K562 (cell line): Measurements from ENCODE around the gene ZMYM4. TPM values are rescaled to one million over a fixed set of nuclear protein-coding genes. Genes with fewer than 3 reads are reported as not detected.

Experiments used
- BRF1 ChIP-seq: IDR thresholded peaks from 3 replicates; pipeline ENCODE4 v1.6.1; 2011; ENCODE audit warnings: borderline replicate concordance, mild to moderate bottlenecking; ENCODE audit not compliant: insufficient read length; ENCODE audit errors: extremely low read depth
- CBX8 ChIP-seq: fragments of 200-600 bp; sonication (generic); IDR thresholded peaks from 2 replicates; pipeline ENCODE4 v1.6.1; 2012; ENCODE audit warnings: borderline replicate concordance, mixed run types, low read depth, mild to moderate bottlenecking, moderate library complexity, mixed read lengths, low read length, control low read depth, inconsistent platforms; ENCODE audit not compliant: poor library complexity, severe bottlenecking; ENCODE audit errors: extremely low read depth
- ETS2 ChIP-seq: IDR thresholded peaks from 2 replicates; pipeline ENCODE4 v1.6.1; 2016; ENCODE audit warnings: borderline replicate concordance, missing genetic modification characterization, mild to moderate bottlenecking, moderate library complexity, missing compliant biosample characterization; ENCODE audit not compliant: poor library complexity, severe bottlenecking
- ETV6 ChIP-seq, 3 experiments: fragments of 150-350 bp in 1 of 3; sonication (generic) in 1 of 3; formaldehyde crosslinking in 1 of 3; IDR thresholded peaks; 2 replicates each; pipeline versions ENCODE4 v1.6.1 to v1.8.0; 2014 to 2022; ENCODE audit warnings: borderline replicate concordance in 2 of 3, low read depth in 2 of 3, antibody characterized with exemption in 1 of 3, low read length in 1 of 3, mild to moderate bottlenecking in 1 of 3, missing genetic modification reagents in 1 of 3
- GATAD2A ChIP-seq: fragments of 450-650 bp; IDR thresholded peaks from 2 replicates; pipeline ENCODE4 v1.6.1; 2017
- IRF9 ChIP-seq: fragments of 450-650 bp; IDR thresholded peaks from 2 replicates; pipeline ENCODE4 v1.6.1; 2016; ENCODE audit warnings: missing biosample characterization, missing genetic modification characterization
- L3MBTL2 ChIP-seq: fragments of 450-650 bp; IDR thresholded peaks from 2 replicates; pipeline ENCODE4 v1.6.1; 2016; ENCODE audit warnings: mild to moderate bottlenecking, moderate library complexity
- LARP7 ChIP-seq: fragments of 450-650 bp; IDR thresholded peaks from 2 replicates; pipeline ENCODE4 v1.6.1; 2016
- LEF1 ChIP-seq: fragments of 450-650 bp; IDR thresholded peaks from 2 replicates; pipeline ENCODE4 v1.6.1; 2016; ENCODE audit warnings: mild to moderate bottlenecking
- MAFG ChIP-seq: fragments of 450-650 bp; conservative IDR thresholded peaks from 2 replicates; pipeline ENCODE4 v1.6.1; 2016; ENCODE audit warnings: missing genetic modification characterization, missing compliant biosample characterization
- NR2F6 ChIP-seq: fragments of 450-650 bp; formaldehyde crosslinking; IDR thresholded peaks from 2 replicates; pipeline ENCODE4 v1.4.0; 2020; ENCODE audit warnings: mild to moderate bottlenecking
- POLR2AphosphoS5 ChIP-seq: IDR thresholded peaks from 2 replicates; pipeline ENCODE4 v1.6.1; 2011; ENCODE audit warnings: mild to moderate bottlenecking, low read depth, low read length, moderate library complexity; ENCODE audit not compliant: control insufficient read depth, insufficient read depth
- PTTG1 ChIP-seq: fragments of 450-650 bp; IDR thresholded peaks from 2 replicates; pipeline ENCODE4 v1.6.1; 2016; ENCODE audit warnings: low read depth, mild to moderate bottlenecking, missing genetic modification characterization, missing compliant biosample characterization
- RBM17 ChIP-seq: fragments of 200-400 bp; formaldehyde crosslinking; IDR thresholded peaks from 2 replicates; pipeline ENCODE4 v1.6.1; 2017; ENCODE audit warnings: low read depth, mild to moderate bottlenecking, low read length, borderline replicate concordance
- SIRT6 ChIP-seq: IDR thresholded peaks from one replicate; pipeline ENCODE4 v1.6.1; 2012; ENCODE audit warnings: low read depth, mild to moderate bottlenecking, control low read depth, inconsistent platforms, low read length, moderate library complexity
- SMARCA4 ChIP-seq: fragments of 450-650 bp; IDR thresholded peaks from 2 replicates; pipeline ENCODE4 v1.6.1; 2016
- TEAD1 ChIP-seq, 2 experiments: fragments of 450-650 bp in 1 of 2; sonication (generic) in 1 of 2; formaldehyde crosslinking; IDR thresholded peaks; 2 replicates each; pipeline versions ENCODE4 v1.4.0 to v1.8.0; 2020 to 2022; ENCODE audit warnings: mild to moderate bottlenecking in 2 of 2, missing genetic modification reagents in 1 of 2
- TEAD4 ChIP-seq, 2 experiments: sonication (generic) in 1 of 2; formaldehyde crosslinking in 1 of 2; IDR thresholded peaks; 2 replicates each; pipeline versions ENCODE4 v1.6.1 to v1.8.0; 2012 to 2022; ENCODE audit warnings: borderline replicate concordance in 1 of 2, inconsistent platforms in 1 of 2, low read length in 1 of 2, mild to moderate bottlenecking in 1 of 2, missing genetic modification reagents in 1 of 2
- TRIM28 ChIP-seq: fragments of 450-650 bp; IDR thresholded peaks from 2 replicates; pipeline ENCODE4 v1.6.1; 2017
- XRCC4 ChIP-seq: IDR thresholded peaks from one replicate; pipeline ENCODE4 v1.6.1; 2011; ENCODE audit not compliant: insufficient read depth, insufficient read length; ENCODE audit errors: extremely low read depth
- ZKSCAN8 ChIP-seq: fragments of 200-800 bp; sonication (Bioruptor generic); IDR thresholded peaks from 2 replicates; pipeline ENCODE4 v1.6.1; 2016; ENCODE audit warnings: missing genetic modification characterization, missing compliant biosample characterization
- ZNF41 ChIP-seq: fragments of 250-450 bp; sonication (Bioruptor Pico); conservative IDR thresholded peaks from 2 replicates; pipeline ENCODE4 v1.4.0; 2020; ENCODE audit warnings: mild to moderate bottlenecking
- ZNF511 ChIP-seq: sonication (generic); formaldehyde crosslinking; IDR thresholded peaks from 2 replicates; pipeline ENCODE4 v1.8.0; 2022; ENCODE audit warnings: mild to moderate bottlenecking, missing genetic modification reagents
- polyA plus RNA-seq, 8 experiments: library from polyadenylated mRNA; depleted of rRNA in 4 of 8; stranded (reverse) in 5 of 8; unstranded in 3 of 8; fragments of >200 nt; fragmentation: Nextera tagmentation in 2 of 8; fragmentation: Illumina TruSeq in 1 of 8; extraction: Ambion mirVana in 2 of 8; extraction: Trizol in 1 of 8; gene quantifications; 2 replicates each; pipeline versions ENCODE4 v1.2.1 to v1.2.3, GENCODE V29; 2011 to 2014; ENCODE audit warnings: inconsistent platforms in 1 of 8, missing spikeins in 1 of 8
- total RNA-seq, 7 experiments: library from RNA; depleted of rRNA in 6 of 7; stranded (reverse); fragments of >200 nt in 6 of 7; fragmentation: Illumina TruSeq in 2 of 7; extraction: Trizol in 2 of 7; gene quantifications; 2 replicates each; pipeline versions ENCODE4 v1.2.1 to v1.2.3, GENCODE V29; 2011 to 2021; ENCODE audit warnings: low replicate concordance in 1 of 7
- TF ChIP-seq, protein P1 (sequence below): fragments of 450-650 bp; IDR thresholded peaks from 2 replicates; pipeline ENCODE4 v1.6.1; 2017; ENCODE audit warnings: mild to moderate bottlenecking, moderate library complexity

Gene ZMYM4
- total and polyA plus RNA-seq, 9 of the 15 experiments (the other 6 are each of a cell fraction or from before 2014, with no cell fraction given): 15.2 to 77.2 (median 63.3) TPM

GRCh38 chr1:35278886-35279554, 10.5 kb downstream of the ZMYM4 start (continued):
- TF ChIP-seq ETS2 (tag) (no peak), LEF1 (peak; percentile 95), TRIM28 (peak; percentile 64), ETV6 (IDR thresholded peaks at IDR 0.05; ENCODE audit: borderline replicate concordance in 1 of 2, low read depth in 2 of 2, low read length in 1 of 2) (no peak), ETV6 (CRISPR knock-in tag; IDR thresholded peaks at IDR 0.05; ENCODE audit: borderline replicate concordance) (no peak), XRCC4 (no peak), NR2F6 (CRISPR knock-in tag) (no peak), MAFG (tag) (no peak), BRF1 (no peak), CBX8 (no peak), PTTG1 (tag) (no peak), LARP7 (no peak), SIRT6 (no peak), GATAD2A (peak; percentile 80), IRF9 (no peak; the same call in 1 of the 2 replicates), RBM17 (no peak), TEAD4 (IDR thresholded peaks at IDR 0.05; ENCODE audit: low read length) (peak; percentile 91), TEAD4 (CRISPR knock-in tag; IDR thresholded peaks at IDR 0.05; ENCODE audit: borderline replicate concordance) (no peak), ZKSCAN8 (CRISPR knock-in tag) (peak; percentile 28; the same call in 1 of the 2 replicates), L3MBTL2 (peak; percentile 98), SMARCA4 (peak; percentile 98), POLR2AphosphoS5 (peak; percentile 85; the same call in 1 of the 2 replicates), TEAD1 (CRISPR knock-in tag; IDR thresholded peaks at IDR 0.05) (peak in 1 of 2 experiments; percentile 90; a peak in 2 of 4 replicates), ZNF511 (CRISPR knock-in tag) (no peak), ZNF41 (CRISPR knock-in tag) (no peak; the same call in 1 of the 2 replicates)
- TF ChIP-seq, protein P1, sequence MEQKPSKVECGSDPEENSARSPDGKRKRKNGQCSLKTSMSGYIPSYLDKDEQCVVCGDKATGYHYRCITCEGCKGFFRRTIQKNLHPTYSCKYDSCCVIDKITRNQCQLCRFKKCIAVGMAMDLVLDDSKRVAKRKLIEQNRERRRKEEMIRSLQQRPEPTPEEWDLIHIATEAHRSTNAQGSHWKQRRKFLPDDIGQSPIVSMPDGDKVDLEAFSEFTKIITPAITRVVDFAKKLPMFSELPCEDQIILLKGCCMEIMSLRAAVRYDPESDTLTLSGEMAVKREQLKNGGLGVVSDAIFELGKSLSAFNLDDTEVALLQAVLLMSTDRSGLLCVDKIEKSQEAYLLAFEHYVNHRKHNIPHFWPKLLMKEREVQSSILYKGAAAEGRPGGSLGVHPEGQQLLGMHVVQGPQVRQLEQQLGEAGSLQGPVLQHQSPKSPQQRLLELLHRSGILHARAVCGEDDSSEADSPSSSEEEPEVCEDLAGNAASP: no peak
